ENCODE measurements around the gene ARHGAP31.
"Not testable (repeated sequence)": the region's sequence is repeated elsewhere in the genome, so short reads cannot be mapped to it uniquely, and the experiment has no call there.

The ARHGAP31 gene, protein sequence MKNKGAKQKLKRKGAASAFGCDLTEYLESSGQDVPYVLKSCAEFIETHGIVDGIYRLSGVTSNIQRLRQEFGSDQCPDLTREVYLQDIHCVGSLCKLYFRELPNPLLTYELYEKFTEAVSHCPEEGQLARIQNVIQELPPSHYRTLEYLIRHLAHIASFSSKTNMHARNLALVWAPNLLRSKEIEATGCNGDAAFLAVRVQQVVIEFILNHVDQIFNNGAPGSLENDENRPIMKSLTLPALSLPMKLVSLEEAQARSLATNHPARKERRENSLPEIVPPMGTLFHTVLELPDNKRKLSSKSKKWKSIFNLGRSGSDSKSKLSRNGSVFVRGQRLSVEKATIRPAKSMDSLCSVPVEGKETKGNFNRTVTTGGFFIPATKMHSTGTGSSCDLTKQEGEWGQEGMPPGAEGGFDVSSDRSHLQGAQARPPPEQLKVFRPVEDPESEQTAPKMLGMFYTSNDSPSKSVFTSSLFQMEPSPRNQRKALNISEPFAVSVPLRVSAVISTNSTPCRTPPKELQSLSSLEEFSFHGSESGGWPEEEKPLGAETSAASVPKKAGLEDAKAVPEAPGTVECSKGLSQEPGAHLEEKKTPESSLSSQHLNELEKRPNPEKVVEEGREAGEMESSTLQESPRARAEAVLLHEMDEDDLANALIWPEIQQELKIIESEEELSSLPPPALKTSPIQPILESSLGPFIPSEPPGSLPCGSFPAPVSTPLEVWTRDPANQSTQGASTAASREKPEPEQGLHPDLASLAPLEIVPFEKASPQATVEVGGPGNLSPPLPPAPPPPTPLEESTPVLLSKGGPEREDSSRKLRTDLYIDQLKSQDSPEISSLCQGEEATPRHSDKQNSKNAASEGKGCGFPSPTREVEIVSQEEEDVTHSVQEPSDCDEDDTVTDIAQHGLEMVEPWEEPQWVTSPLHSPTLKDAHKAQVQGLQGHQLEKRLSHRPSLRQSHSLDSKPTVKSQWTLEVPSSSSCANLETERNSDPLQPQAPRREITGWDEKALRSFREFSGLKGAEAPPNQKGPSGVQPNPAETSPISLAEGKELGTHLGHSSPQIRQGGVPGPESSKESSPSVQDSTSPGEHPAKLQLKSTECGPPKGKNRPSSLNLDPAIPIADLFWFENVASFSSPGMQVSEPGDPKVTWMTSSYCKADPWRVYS (N-terminal part only)

DNA sequence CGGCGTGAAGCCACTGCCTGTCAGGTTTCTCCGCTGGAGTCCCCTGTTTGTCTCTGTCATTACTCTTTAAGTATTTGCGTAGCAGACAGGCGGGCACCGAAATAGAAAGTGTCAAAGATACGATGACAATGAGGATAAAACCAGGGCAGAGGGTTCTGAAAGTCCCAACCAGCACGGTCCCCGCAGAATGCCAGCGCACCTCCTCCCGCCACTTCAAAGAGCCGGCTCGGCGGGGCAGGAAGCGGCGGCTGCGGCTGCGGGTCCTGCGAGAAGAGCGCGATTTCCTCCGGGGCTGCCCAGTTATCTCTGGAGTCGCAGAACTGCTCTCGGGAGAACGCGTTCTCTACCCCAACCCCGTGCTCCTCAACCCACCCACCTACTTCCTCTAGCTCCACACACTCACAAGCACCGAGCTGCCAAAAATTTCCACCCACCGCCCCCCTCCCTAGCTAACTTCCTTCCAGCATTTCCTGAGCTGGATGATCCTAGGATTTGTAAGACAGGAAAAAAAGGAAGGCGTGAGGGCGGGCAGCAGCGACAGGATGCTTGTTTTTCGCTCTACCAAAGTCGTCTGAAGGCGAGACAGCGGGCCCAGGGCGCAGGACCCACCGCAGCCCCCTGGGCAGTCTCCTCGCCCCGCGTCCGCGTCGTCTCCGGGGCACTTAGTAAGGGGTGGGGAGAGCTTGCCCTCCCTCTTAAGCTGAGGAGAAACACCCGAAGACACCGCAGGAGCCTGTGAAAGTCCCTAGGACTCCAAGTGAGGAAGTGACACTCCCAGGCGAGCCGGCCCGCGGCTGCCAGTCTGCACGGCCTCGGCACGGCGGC is at the start of gene ARHGAP31:
Gene ARHGAP31 (plus strand): TSS at position 513 of the 825 bp plus-strand sequence. CDS start 522 bp downstream, outside the sequence.
- DNase-seq (ENCODE audit: low read depth in 2 of 2) = peak; percentile 82 to 84

- DNase-seq (ENCODE audit: low read depth in 2 of 2) = no peak
Measured at GRCh38 chr3:119245778-119246177, 48.4 kb upstream of the ARHGAP31 start.

- no peak for DNase-seq (ENCODE audit: low read depth in 2 of 2)
Measured at GRCh38 chr3:119255214-119255613, 39.0 kb upstream of the ARHGAP31 start.

- DNase-seq (ENCODE audit: low read depth in 2 of 2) = no peak
Measured at GRCh38 chr3:119257111-119257510, 37.1 kb upstream of the ARHGAP31 start.

DNA sequence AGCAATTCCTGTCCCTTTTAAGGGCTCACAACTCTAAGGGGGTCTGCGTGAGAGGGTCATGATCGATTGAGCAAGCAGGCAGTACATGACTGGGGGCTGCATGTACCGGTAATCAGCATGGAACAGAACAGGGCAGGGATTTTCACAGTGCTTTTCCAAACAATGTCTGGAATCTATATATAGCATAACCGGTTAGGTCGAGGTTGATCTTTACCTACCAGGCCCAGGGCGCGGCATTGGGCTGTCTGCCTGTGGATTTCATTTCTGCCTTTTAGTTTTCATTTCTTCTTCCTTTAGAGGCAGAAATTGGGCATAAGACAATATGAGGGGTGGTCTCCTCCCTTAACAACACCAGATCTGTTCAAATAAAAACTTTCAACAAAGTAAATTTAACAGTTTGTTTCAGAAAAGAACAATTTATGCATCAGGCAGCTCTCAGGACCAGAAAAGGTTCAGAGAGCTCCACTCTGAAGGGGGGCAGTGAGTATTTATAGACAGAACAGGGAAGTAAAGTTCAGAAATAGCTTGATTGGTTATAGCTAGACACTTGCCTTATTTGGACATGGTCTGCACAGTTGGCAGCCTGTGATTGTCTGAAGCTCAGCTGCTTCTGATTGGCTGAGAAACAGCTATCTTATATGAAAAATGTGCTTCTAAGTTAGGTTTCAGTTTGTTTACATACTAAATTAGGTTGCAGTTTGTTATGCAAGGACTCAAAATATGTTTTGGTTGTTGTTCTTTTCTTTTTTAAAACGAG is 36.4 kb upstream of the ARHGAP31 start:
- DNase-seq (ENCODE audit: low read depth in 2 of 2) = no peak

DNA sequence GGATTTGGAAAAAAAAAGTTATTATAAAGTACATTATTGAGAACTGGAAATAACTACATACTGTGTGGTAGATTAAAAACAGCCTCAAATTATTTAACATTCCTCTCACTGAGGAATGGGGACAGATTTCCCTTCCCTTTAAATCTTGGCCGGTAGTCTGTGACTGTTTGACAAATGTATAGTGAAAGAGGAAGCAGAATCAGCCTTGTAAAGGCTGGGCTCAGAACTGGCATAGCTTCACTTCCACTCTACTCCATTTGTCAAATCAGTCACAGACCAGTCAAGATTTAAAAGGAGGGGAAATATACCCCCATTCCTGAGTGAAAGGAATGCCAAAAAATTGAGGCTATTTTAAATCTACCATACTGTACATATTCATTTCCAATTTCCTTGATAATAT is 35.3 kb upstream of the ARHGAP31 start:
- DNase-seq (ENCODE audit: low read depth in 2 of 2) = no peak

DNA sequence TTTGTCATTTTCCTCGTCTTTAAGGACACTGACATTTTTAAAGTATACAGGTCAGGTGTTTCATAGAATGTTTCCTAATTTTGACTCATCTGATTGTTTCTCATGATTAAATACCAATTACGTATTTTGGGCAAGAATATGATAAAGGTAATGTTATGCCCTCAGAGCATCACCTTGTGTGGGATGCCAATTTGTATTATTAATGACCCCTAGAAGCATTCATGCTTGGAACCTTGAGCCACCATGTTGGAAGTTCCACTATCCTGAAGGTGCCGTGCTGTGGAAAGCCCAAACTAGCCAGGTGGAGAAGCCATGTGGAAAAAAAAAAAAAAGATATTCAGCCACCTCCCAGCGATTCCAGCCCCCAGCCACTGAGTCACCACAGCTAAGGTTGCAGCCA is 34.4 kb upstream of the ARHGAP31 start:
- DNase-seq (ENCODE audit: low read depth in 2 of 2) = no peak

DNA sequence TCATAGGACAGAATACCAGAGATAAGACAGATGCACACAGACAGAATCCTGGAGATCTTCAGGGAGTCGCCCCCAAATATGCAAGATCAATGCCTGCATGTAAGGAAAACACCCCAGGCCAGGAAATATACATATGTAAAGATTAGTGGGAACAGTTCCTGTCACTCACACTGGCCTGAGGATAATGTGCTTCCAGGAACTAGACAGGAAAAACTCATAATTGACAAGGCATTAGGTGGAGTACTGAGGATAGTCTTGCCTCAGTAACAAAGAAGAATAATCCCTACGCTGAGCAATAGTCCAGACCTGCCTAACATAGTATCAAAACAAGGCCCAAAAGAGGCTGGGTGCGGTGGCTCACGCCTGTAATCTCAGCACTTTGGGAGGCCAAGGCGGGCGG is 33.1 kb upstream of the ARHGAP31 start:
- no peak for DNase-seq (ENCODE audit: low read depth in 2 of 2)

- DNase-seq (ENCODE audit: low read depth in 2 of 2) = not testable (repeated sequence)
Measured at GRCh38 chr3:119270212-119270611, 24.0 kb upstream of the ARHGAP31 start.

DNA sequence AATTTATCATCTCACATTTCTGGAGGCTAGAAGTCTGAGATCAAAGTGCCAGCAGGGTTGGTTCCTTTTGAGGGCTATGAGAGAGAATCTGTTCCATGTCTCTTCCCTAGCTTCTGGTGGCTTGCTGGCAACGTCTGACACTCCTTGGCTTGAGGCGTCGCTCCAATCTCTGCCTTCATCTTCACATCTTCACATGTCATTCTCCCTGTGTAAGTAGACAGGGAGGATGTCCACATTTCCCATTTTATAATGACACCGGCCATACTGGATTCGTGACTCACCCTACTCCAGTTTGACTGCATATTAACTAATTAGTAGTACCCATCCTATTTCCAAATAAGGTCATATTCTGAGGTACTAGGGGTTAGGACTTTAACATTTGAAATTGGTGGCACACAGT is 17.5 kb upstream of the ARHGAP31 start:
- no peak for DNase-seq (ENCODE audit: low read depth in 2 of 2)

- DNase-seq (ENCODE audit: low read depth in 2 of 2) = no peak
Measured at GRCh38 chr3:119279101-119279554, 15.1 kb upstream of the ARHGAP31 start.

DNA sequence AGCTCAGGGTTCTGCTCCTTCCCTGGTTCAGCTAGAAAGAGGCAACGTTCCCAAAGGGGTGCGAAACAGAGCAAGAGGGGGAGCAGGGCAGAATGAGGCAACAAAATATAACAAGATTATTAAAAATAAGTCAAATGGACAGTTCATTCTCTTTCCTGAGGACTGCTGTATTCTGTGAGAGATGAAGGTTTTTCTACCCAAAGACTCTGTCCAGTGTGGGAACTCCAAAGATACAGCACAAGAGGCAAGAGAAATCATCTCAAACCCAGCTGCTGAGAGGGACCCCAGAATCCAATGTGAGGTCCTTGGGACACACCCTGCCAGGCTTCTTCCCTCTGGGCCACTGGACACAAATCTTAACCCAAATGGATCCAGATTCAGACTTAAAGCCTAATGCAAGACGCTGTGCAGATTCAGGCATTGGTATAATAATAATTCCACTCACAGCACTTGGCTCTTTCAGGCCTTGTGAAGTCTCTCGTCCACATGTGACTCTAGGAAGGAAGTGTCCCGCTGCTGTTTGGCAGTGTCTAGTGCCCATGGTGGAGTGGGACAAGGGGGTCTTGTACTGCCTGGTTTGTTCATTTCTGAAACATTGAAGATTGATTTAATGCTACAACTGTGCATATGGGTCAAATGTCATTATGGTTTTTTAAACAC is 14.5 kb upstream of the ARHGAP31 start:
- DNase-seq (ENCODE audit: low read depth in 2 of 2) = no peak

DNA sequence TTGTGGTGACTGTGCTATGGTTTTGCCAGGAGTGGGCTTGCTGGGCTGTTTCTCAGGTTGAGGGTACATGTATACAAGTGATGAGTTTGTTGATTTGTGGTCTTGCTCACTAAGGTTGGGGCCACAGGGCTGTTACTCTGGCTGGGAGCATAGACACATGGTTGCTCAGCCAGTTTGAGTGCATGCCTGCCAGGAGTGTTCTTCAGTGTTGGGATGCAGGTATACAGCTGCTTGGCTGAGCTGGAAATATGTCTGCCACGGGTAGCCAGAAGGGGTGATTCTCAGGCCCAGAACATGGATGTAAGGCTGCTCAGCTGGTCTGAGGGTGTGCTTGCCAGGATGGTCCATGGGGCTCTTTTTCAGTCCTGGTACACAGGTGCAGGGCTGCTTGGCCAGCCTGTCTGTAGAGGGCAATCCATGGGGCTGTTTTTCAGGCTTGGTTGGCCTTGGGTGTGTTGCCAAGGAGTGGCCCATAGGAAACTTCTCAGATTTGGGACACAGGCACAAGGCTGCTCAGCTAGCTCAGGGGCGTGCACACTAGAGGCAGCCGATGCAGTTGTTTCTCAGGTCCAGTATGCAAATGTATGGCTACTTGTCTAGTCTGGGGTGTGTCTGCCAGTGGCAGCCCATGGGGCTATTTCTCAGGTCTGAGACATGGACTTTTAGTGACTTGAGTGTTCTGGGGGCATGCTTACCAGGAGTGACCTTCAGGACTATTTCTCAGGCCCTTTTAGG is 5.3 kb upstream of the ARHGAP31 start:
- DNase-seq (ENCODE audit: low read depth in 2 of 2) = no peak

GRCh38 chr3:119289404-119289770 is 4.8 kb upstream of the ARHGAP31 start:
- no peak for DNase-seq (ENCODE audit: low read depth in 2 of 2)

DNA sequence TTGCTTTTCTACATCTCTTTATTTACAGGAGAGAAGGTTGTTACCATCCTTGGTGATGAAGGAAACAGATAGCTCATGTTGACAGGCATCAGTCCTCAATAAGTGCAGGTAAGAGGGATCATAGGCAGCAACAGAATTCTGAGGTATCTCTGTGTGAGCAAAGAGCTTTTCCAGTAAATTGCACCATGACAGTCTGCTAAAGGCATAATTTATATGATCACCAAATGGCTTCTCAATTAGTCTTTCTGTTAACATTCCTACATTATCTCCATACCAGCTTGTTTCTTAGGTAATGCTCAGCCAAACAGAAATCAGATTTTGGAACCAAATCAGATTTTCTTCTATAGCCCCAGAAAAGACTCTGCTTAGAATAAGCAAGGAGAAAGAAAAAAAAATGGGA is 3.6 kb upstream of the ARHGAP31 start:
- no peak for DNase-seq (ENCODE audit: low read depth in 2 of 2)

GRCh38 chr3:119291062-119291700 is 3.0 kb upstream of the ARHGAP31 start:
- no peak for DNase-seq (ENCODE audit: low read depth in 2 of 2)

- DNase-seq (ENCODE audit: low read depth in 2 of 2) = no peak
Measured at GRCh38 chr3:119292666-119293065, 1.5 kb upstream of the ARHGAP31 start.

DNA sequence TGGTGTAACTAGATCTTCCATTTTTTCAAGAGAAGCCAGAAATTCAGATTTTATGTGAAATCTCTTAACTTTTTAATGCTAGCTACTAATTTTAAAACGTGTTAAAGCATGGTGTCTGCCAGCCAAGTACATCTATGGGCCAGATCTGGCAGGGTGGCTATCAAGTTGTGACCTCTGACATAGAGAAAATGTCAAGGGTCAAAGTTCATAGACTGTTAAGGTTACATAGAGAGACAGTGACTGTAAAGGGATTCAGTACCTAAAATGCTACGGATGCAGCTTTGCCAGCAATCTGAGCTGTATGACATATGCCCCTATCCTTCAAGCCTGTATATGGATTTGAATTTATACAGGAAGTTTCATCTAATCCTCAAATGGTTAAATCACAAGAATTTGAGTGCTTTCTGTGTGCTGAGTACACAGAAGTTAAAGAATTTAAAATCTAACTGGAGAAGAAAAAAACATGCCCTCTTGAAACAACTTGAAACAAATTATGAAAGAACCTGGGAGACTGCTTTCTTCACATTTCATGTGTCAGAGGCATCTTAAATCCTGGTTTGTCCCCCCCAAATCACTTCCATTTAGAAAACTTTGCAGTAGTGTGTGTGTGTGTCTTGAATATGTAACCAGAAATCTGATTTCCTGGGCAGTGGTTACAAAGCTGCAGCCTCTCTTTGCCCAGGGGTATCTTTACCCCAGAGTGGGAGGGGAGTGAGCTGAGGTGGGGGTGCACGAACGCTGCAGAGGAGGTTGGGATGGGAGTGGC is 895 bp upstream of the ARHGAP31 start:
- no peak for DNase-seq (ENCODE audit: low read depth in 2 of 2)

Data from stimulated activated CD8-positive, alpha-beta memory T cell treated with anti-CD3 and anti-CD28 coated beads, Interleukin-2, amount 100 ng/mL, for 48 hours (primary cell).